Liver (tissue), 3 donors: Measurements from ENCODE around the gene PELI1.

Experiments used
- EGR1 ChIP-seq, 2 donors: IDR thresholded peaks; 2 replicates each; pipeline ENCODE4 v1.6.1; 2016 to 2018; ENCODE audit warnings: antibody characterized with exemption in 2 of 2, low read depth in 2 of 2
- RAD21 ChIP-seq, 2 donors: IDR thresholded peaks; 2 replicates each; pipeline ENCODE4 v1.6.1; 2016; ENCODE audit warnings: antibody characterized with exemption in 2 of 2, mild to moderate bottlenecking in 2 of 2
- TF ChIP-seq, protein P1 (sequence below): fragments of 150-350 bp; IDR thresholded peaks from 2 replicates; pipeline ENCODE4 v1.5.1; 2017; ENCODE audit warnings: improper control_type of control experiment, low read depth, low read length; ENCODE audit not compliant: missing input control
- donor health status: healthy.
- donor health status: healthy.

DNA sequence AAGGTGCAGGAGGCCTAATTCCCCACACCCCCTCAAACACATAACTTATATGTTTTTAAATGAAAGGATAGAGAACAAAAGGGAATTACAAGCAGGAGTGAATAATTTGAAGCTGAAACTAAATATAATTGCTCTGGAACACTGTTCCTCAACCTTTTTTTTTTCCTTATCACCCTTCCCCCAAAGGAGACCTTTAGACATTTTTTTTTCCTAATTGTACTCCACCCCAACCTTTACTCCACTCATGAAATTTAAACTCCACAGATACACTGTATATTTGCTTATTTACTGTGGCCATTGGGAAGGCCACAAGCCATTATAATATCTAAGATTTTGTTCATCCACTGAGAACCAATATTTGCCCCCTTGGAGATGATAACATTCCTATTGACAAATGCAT lies 45.4 kb upstream of the PELI1 start:
- TF ChIP-seq EGR1 (IDR thresholded peaks at IDR 0.05; ENCODE audit: low read depth in 2 of 2) = no peak
- no peak for TF ChIP-seq RAD21 (IDR thresholded peaks at IDR 0.05)
- TF ChIP-seq, protein P1, sequence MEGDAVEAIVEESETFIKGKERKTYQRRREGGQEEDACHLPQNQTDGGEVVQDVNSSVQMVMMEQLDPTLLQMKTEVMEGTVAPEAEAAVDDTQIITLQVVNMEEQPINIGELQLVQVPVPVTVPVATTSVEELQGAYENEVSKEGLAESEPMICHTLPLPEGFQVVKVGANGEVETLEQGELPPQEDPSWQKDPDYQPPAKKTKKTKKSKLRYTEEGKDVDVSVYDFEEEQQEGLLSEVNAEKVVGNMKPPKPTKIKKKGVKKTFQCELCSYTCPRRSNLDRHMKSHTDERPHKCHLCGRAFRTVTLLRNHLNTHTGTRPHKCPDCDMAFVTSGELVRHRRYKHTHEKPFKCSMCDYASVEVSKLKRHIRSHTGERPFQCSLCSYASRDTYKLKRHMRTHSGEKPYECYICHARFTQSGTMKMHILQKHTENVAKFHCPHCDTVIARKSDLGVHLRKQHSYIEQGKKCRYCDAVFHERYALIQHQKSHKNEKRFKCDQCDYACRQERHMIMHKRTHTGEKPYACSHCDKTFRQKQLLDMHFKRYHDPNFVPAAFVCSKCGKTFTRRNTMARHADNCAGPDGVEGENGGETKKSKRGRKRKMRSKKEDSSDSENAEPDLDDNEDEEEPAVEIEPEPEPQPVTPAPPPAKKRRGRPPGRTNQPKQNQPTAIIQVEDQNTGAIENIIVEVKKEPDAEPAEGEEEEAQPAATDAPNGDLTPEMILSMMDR = no peak
